ENCODE measurements around the gene CITED4.

The CITED4 gene

GRCh38 chr1:40860706-40861223, 1.4 kb downstream of the CITED4 start:
- TF ChIP-seq CREB1 (IDR thresholded peaks at IDR 0.05; ENCODE audit: low read depth) (no peak), USF1 (IDR thresholded peaks at IDR 0.05) (no peak), CEBPB (IDR thresholded peaks at IDR 0.05) (no peak)

DNA sequence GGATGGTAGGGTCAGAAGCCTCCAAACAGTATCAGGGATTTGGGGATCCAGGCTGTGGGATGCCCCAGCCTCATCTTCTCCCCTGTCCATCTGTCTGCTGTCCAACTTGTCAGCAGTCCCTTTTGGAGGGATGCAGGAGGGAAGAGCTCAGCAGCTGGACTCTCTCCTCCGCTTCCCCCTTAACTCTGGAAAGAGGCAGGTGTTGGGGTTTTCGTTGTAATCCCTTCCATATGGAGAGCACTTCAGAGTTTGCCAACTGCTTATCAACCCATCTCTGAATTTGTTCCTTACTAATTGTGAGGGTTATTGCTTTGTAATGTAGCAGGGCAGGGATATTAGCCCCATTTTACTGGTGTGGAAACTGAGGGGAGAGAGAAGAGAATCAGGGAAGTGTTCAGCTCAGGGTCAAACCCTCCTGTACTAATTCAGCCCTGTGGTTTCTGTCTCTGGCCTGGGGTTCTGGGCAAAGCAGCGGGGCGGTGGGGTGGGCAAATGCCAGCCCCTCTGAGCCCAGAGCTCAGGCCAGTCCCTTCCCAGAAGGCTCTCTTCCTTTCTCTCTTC, 3.2 kb downstream of the CITED4 start:
- no peak for TF ChIP-seq CEBPB (IDR thresholded peaks at IDR 0.05)
- TF ChIP-seq TAF1 (IDR thresholded peaks at IDR 0.05; ENCODE audit: low read depth), result no peak
- TF ChIP-seq, protein P1, sequence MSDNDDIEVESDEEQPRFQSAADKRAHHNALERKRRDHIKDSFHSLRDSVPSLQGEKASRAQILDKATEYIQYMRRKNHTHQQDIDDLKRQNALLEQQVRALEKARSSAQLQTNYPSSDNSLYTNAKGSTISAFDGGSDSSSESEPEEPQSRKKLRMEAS (IDR thresholded peaks at IDR 0.05), result no peak
- no peak for TF ChIP-seq USF1 (IDR thresholded peaks at IDR 0.05)
- no peak for TF ChIP-seq ZBTB7A (IDR thresholded peaks at IDR 0.05; ENCODE audit: low read depth)
- no peak for TF ChIP-seq FOXM1 (IDR thresholded peaks at IDR 0.05; ENCODE audit: borderline replicate concordance, low read depth)
- no peak for TF ChIP-seq RAD21 (IDR thresholded peaks at IDR 0.05; ENCODE audit: low read depth)
- TF ChIP-seq TEAD4 (IDR thresholded peaks at IDR 0.05), result no peak
- no peak for TF ChIP-seq CREB1 (IDR thresholded peaks at IDR 0.05; ENCODE audit: low read depth)
- no peak for TF ChIP-seq NFIC (IDR thresholded peaks at IDR 0.05)
- TF ChIP-seq TCF12 (IDR thresholded peaks at IDR 0.05; ENCODE audit: low read depth), result no peak
- no peak for TF ChIP-seq YY1 (IDR thresholded peaks at IDR 0.05; ENCODE audit: low read depth)
- no peak for TF ChIP-seq EP300 (IDR thresholded peaks at IDR 0.05; ENCODE audit: borderline replicate concordance)
- TF ChIP-seq, protein P2, sequence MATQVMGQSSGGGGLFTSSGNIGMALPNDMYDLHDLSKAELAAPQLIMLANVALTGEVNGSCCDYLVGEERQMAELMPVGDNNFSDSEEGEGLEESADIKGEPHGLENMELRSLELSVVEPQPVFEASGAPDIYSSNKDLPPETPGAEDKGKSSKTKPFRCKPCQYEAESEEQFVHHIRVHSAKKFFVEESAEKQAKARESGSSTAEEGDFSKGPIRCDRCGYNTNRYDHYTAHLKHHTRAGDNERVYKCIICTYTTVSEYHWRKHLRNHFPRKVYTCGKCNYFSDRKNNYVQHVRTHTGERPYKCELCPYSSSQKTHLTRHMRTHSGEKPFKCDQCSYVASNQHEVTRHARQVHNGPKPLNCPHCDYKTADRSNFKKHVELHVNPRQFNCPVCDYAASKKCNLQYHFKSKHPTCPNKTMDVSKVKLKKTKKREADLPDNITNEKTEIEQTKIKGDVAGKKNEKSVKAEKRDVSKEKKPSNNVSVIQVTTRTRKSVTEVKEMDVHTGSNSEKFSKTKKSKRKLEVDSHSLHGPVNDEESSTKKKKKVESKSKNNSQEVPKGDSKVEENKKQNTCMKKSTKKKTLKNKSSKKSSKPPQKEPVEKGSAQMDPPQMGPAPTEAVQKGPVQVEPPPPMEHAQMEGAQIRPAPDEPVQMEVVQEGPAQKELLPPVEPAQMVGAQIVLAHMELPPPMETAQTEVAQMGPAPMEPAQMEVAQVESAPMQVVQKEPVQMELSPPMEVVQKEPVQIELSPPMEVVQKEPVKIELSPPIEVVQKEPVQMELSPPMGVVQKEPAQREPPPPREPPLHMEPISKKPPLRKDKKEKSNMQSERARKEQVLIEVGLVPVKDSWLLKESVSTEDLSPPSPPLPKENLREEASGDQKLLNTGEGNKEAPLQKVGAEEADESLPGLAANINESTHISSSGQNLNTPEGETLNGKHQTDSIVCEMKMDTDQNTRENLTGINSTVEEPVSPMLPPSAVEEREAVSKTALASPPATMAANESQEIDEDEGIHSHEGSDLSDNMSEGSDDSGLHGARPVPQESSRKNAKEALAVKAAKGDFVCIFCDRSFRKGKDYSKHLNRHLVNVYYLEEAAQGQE (IDR thresholded peaks at IDR 0.05; ENCODE audit: low read depth), result no peak
- TF ChIP-seq EGR1 (IDR thresholded peaks at IDR 0.05), result no peak

GRCh38 chr1:40857737-40858136, 4.4 kb downstream of the CITED4 start:
- no peak for TF ChIP-seq CEBPB (IDR thresholded peaks at IDR 0.05)
- TF ChIP-seq, protein P1 (IDR thresholded peaks at IDR 0.05), result no peak
- no peak for TF ChIP-seq NFIC (IDR thresholded peaks at IDR 0.05)

DNA sequence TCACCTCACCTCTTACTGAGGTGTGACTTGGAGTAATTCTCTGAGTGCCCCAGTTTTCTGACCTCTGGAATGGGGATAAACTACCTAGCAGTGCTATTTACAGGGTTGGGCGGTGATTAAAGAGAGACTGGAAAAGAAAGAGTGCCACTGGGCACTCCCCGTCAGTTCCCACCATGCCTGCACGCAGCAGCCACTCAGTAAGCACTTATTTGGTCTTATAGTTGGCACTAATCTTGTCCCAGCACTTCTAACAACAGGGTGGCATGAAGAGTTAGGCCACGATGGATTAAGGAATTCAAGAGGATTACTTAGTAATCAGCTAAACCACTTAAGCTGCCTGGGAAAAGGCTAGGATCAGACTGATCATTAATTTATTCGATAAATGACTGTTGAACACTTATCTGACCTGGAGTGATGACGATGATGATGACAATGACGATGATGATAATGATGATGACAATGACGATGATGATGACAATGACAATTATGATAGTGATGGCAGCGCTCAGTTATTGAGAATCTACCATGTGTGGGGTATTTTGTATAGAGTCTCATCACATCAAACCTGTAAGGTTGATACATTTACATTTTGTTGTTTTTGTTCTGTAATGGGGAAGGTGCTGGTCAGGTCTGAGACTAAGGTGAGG, 5.4 kb downstream of the CITED4 start:
- TF ChIP-seq CREB1 (IDR thresholded peaks at IDR 0.05; ENCODE audit: low read depth), result no peak
- no peak for TF ChIP-seq YY1 (IDR thresholded peaks at IDR 0.05; ENCODE audit: low read depth)
- no peak for TF ChIP-seq TCF12 (IDR thresholded peaks at IDR 0.05; ENCODE audit: low read depth)
- TF ChIP-seq EGR1 (IDR thresholded peaks at IDR 0.05), result no peak
- TF ChIP-seq, protein P1 (IDR thresholded peaks at IDR 0.05), result no peak
- no peak for TF ChIP-seq ZBTB7A (IDR thresholded peaks at IDR 0.05; ENCODE audit: low read depth)
- TF ChIP-seq FOXM1 (IDR thresholded peaks at IDR 0.05; ENCODE audit: borderline replicate concordance, low read depth), result no peak

DNA sequence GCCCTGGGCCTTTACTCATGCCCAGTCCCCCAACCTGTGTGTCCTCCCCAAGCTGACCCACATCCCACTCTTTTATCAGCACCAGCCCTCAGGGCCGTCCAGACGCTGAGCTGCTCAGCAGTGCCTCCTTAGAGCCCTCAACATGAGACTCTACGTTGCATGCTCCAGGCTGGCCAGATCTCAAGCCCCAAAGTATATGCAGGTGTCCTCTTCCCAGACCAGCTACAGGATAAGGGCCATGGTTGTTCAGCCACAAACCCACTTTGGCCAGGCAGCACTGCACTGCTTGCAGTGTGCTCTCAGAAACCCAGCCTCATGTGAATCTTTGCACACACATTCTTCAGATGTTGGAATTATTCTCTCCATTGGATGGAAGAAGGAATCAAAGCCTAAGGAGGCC, 6.0 kb downstream of the CITED4 start:
- TF ChIP-seq TEAD4 (IDR thresholded peaks at IDR 0.05), result no peak
- TF ChIP-seq ZBTB7A (IDR thresholded peaks at IDR 0.05; ENCODE audit: low read depth), result no peak
- no peak for TF ChIP-seq RAD21 (IDR thresholded peaks at IDR 0.05; ENCODE audit: low read depth)
- no peak for TF ChIP-seq CEBPB (IDR thresholded peaks at IDR 0.05)
- TF ChIP-seq USF1 (IDR thresholded peaks at IDR 0.05), result no peak
- TF ChIP-seq EGR1 (IDR thresholded peaks at IDR 0.05), result no peak
- no peak for TF ChIP-seq YY1 (IDR thresholded peaks at IDR 0.05; ENCODE audit: low read depth)
- no peak for TF ChIP-seq TCF12 (IDR thresholded peaks at IDR 0.05; ENCODE audit: low read depth)
- TF ChIP-seq CREB1 (IDR thresholded peaks at IDR 0.05; ENCODE audit: low read depth), result no peak
- no peak for TF ChIP-seq TAF1 (IDR thresholded peaks at IDR 0.05; ENCODE audit: low read depth)
- no peak for TF ChIP-seq FOXM1 (IDR thresholded peaks at IDR 0.05; ENCODE audit: borderline replicate concordance, low read depth)

DNA sequence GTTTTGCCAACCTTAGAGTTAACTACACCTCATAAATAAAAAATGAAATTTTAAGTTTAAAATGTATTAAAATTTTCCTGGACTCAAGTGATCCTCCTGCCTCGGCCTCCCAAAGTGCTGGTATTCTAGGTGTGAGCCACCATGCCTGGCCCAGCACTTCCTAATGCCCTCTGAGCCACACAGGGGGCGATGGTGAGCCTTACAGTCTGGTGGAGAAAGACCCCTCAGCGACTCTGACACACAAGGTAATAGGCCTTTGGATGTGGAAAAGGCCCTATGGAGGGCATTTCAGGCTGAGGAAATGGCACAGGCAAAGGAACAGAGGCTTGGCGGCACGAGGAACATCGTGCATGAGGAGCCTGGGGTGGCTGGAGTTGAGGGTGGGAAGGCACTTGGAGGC, 6.7 kb downstream of the CITED4 start:
- TF ChIP-seq EGR1 (IDR thresholded peaks at IDR 0.05) (no peak), RAD21 (IDR thresholded peaks at IDR 0.05; ENCODE audit: low read depth) (peak; percentile 36; the same call in 1 of the 2 replicates)

GRCh38 chr1:40853885-40854170, 8.3 kb downstream of the CITED4 start:
- no peak for TF ChIP-seq RAD21 (IDR thresholded peaks at IDR 0.05; ENCODE audit: low read depth)
- TF ChIP-seq YY1 (IDR thresholded peaks at IDR 0.05; ENCODE audit: low read depth), result no peak
- TF ChIP-seq TEAD4 (IDR thresholded peaks at IDR 0.05), result no peak
- no peak for TF ChIP-seq CEBPB (IDR thresholded peaks at IDR 0.05)
- TF ChIP-seq CREB1 (IDR thresholded peaks at IDR 0.05; ENCODE audit: low read depth), result no peak
- TF ChIP-seq ZBTB7A (IDR thresholded peaks at IDR 0.05; ENCODE audit: low read depth), result no peak
- TF ChIP-seq EP300 (IDR thresholded peaks at IDR 0.05; ENCODE audit: borderline replicate concordance), result no peak
- TF ChIP-seq TAF1 (IDR thresholded peaks at IDR 0.05; ENCODE audit: low read depth), result no peak
- TF ChIP-seq NFIC (IDR thresholded peaks at IDR 0.05), result no peak
- TF ChIP-seq FOXM1 (IDR thresholded peaks at IDR 0.05; ENCODE audit: borderline replicate concordance, low read depth), result no peak
- no peak for TF ChIP-seq EGR1 (IDR thresholded peaks at IDR 0.05)
- TF ChIP-seq, protein P1 (IDR thresholded peaks at IDR 0.05), result no peak
- TF ChIP-seq, protein P2 (IDR thresholded peaks at IDR 0.05; ENCODE audit: low read depth), result no peak
- no peak for TF ChIP-seq TCF12 (IDR thresholded peaks at IDR 0.05; ENCODE audit: low read depth)
- TF ChIP-seq USF1 (IDR thresholded peaks at IDR 0.05), result no peak

All from Ishikawa (cell line).